Activated CD4-positive, CD25-positive, alpha-beta regulatory T cell (primary cell): ENCODE measurements around the gene MECP2.
A peak's percentile ranks its signal among the peaks of the same experiment; 100 is the strongest.
"Not testable (repeated sequence)": the region's sequence is repeated elsewhere in the genome, so short reads cannot be mapped to it uniquely, and the experiment has no call there.

ENCODE experiments used
- DNase-seq, 4 experiments: peaks; one replicate each; lab custom pipeline; 2025; lab: John Stamatoyannopoulos, UW

The MECP2 gene

GRCh38 chrX:154097589-154098541 is at the start of gene MECP2:
Gene MECP2, minus strand, starts transcription at chrX:154097717.
- peak; percentile 66 to 78 (median 72) for DNase-seq

GRCh38 chrX:154144010-154144409 is 46.5 kb upstream of the MECP2 start, which contains the start of gene OPN1LW:
Gene OPN1LW, plus strand, starts transcription at chrX:154144243. Its CDS starts 41 bp downstream, at chrX:154144284.
- not testable (repeated sequence) for DNase-seq

GRCh38 chrX:154142950-154143745 is 45.6 kb upstream of the MECP2 start:
- no peak for DNase-seq

- no peak for DNase-seq
These were observed 44.9 kb upstream of the MECP2 start for GRCh38 chrX:154142386-154142785.

- no peak for DNase-seq
These were observed 43.2 kb upstream of the MECP2 start for GRCh38 chrX:154140742-154141141.

- no peak for DNase-seq
These were observed 42.7 kb upstream of the MECP2 start for GRCh38 chrX:154140206-154140605.

- no peak for DNase-seq
These were observed 41.3 kb upstream of the MECP2 start for GRCh38 chrX:154138857-154139256.

GRCh38 chrX:154136627-154137161 is 39.2 kb upstream of the MECP2 start:
- peak; percentile 36 to 56 (median 44) for DNase-seq

- DNase-seq = no peak
These were observed 38.1 kb upstream of the MECP2 start for GRCh38 chrX:154135458-154136229.

- DNase-seq = no peak
These were observed 34.8 kb upstream of the MECP2 start for GRCh38 chrX:154132366-154132765.

GRCh38 chrX:154131955-154132354 is 34.4 kb upstream of the MECP2 start:
- no peak for DNase-seq

GRCh38 chrX:154126101-154126500 is 28.6 kb upstream of the MECP2 start:
- no peak for DNase-seq

- DNase-seq = no peak
These were observed 28.0 kb upstream of the MECP2 start for GRCh38 chrX:154125391-154126040.

GRCh38 chrX:154123241-154124219 is 26.0 kb upstream of the MECP2 start:
- DNase-seq = peak in 1 of 4 experiments; percentile 3

- no peak for DNase-seq
These were observed 24.4 kb upstream of the MECP2 start for GRCh38 chrX:154121961-154122360.

GRCh38 chrX:154121207-154121606 is 23.7 kb upstream of the MECP2 start:
- no peak for DNase-seq

- DNase-seq = no peak
These were observed 23.1 kb upstream of the MECP2 start for GRCh38 chrX:154120567-154120966.

- no peak for DNase-seq
These were observed 20.0 kb upstream of the MECP2 start for GRCh38 chrX:154117566-154117965.

- no peak for DNase-seq
These were observed 19.1 kb upstream of the MECP2 start for GRCh38 chrX:154116426-154117211.
